ENCODE results near the gene HOATZ.
A peak's percentile ranks its signal among the peaks of the same experiment; 100 is the strongest.

HOATZ gene

GRCh38 chr11:111522426-111522825, 7.8 kb downstream of the HOATZ start:
- DNase-seq: no peak

- DNase-seq: no peak
Measured at GRCh38 chr11:111523343-111523742, 8.8 kb downstream of the HOATZ start.

GRCh38 chr11:111524056-111524455, 9.5 kb downstream of the HOATZ start:
- DNase-seq: no peak

GRCh38 chr11:111525456-111525855, 10.9 kb downstream of the HOATZ start:
- DNase-seq: no peak

GRCh38 chr11:111526501-111526900, 11.9 kb downstream of the HOATZ start:
- DNase-seq: no peak

GRCh38 chr11:111527279-111527678, 12.7 kb downstream of the HOATZ start:
- no peak for DNase-seq

- DNase-seq: no peak
Measured at GRCh38 chr11:111528557-111528956, 14.0 kb downstream of the HOATZ start.

GRCh38 chr11:111530091-111530490, 15.5 kb downstream of the HOATZ start:
- DNase-seq: no peak

GRCh38 chr11:111531136-111531535, 16.6 kb downstream of the HOATZ start:
- DNase-seq: no peak

- no peak for DNase-seq
Measured at GRCh38 chr11:111531687-111532364, 17.2 kb downstream of the HOATZ start.

- DNase-seq: no peak
Measured at GRCh38 chr11:111532365-111532709, 17.8 kb downstream of the HOATZ start.

- no peak for DNase-seq
Measured at GRCh38 chr11:111535281-111535680, 20.7 kb downstream of the HOATZ start.

GRCh38 chr11:111537336-111537860, 22.8 kb downstream of the HOATZ start:
- DNase-seq: no peak

GRCh38 chr11:111538407-111539114, 24.0 kb downstream of the HOATZ start:
- DNase-seq: no peak

GRCh38 chr11:111539426-111540113, 25.0 kb downstream of the HOATZ start:
- DNase-seq: no peak

- peak; percentile 78 for DNase-seq
Measured at GRCh38 chr11:111540114-111540936, 25.7 kb downstream of the HOATZ start, which contains the start of gene LAYN. TSS of gene LAYN (plus strand) at chr11:111540720. CDS start at chr11:111540844, 124 bp downstream.

- peak; percentile 67 for DNase-seq
Measured at GRCh38 chr11:111540937-111541253, 26.3 kb downstream of the HOATZ start.

- no peak for DNase-seq
Measured at GRCh38 chr11:111541254-111542061, 26.9 kb downstream of the HOATZ start.

- DNase-seq: no peak
Measured at GRCh38 chr11:111542606-111543275, 28.2 kb downstream of the HOATZ start.

- DNase-seq: no peak
Measured at GRCh38 chr11:111548525-111548924, 33.9 kb downstream of the HOATZ start.

Data from right kidney (tissue), 1 donor.